NCI-H748 (cell line): ENCODE measurements around the gene BTBD2.

ENCODE experiments used
- DNase-seq: peaks from one replicate; lab custom pipeline; 2025; ENCODE audit not compliant: unreplicated experiment; lab: John Stamatoyannopoulos, UW

The BTBD2 gene

GRCh38 chr19:1944916-1945561, 70.5 kb downstream of the BTBD2 start:
- DNase-seq = no peak

DNA sequence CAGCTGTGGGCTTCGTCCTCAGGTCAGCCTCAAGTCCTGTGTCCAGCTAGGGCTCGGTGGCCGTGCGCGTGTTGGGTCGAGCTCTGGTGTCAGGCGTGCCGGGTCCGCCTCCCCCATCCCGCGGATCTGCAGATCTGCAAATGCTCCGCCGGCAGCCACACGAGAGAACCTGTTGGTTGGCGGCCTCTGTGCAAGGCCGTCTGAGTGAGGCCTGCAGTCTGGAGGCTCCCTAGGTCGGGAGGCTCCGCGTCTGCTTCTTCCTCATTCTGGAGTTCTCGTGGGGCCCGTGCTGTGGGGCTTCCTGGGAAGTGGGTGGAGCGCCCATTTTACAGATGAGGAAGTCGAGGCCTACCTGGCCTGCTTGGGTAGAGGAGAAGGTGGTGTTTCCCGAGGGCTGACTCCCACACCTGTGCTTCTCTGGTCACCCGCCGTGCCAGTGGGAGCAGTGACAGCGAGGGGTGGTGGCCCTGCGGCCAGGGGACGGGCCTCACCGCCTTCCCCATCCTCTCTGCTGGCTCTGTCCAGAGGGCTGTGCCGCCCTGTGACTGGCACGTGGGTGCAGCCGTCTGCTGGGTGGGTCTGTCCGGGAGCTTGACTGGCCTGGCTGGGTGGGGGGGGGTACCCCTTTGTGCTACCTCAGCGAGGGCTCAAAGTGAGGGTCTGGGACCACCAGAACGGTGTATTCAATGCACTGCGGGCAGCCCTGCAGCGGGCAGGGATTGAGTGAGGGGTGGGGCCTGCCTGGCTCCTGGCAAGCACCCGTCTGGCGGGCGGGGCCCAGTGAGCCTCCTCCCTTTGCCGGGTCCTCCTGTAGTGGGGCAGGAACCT, 71.2 kb downstream of the BTBD2 start:
- DNase-seq = no peak

DNA sequence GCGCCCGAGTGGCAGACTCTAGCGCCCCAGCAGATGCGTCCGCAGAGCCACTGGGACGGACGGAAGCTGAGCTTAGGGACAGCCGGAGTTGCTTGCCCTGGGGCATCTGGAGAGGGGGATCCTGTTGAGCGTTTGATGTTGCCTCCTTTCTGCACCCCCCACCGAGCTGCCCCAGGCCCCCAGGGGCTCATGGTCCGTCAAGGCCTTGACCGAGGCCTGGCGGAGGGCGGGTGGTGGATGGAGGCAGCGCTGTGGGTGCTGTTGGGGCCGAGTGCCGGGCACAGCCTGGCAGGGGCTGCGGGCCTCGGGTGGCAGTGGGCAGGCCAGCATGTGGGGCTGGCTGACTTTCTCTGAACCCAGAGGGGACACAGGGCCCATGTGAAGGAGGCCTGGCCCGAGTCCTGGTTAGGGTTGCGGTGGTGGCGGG, 71.8 kb downstream of the BTBD2 start:
- DNase-seq = no peak

DNA sequence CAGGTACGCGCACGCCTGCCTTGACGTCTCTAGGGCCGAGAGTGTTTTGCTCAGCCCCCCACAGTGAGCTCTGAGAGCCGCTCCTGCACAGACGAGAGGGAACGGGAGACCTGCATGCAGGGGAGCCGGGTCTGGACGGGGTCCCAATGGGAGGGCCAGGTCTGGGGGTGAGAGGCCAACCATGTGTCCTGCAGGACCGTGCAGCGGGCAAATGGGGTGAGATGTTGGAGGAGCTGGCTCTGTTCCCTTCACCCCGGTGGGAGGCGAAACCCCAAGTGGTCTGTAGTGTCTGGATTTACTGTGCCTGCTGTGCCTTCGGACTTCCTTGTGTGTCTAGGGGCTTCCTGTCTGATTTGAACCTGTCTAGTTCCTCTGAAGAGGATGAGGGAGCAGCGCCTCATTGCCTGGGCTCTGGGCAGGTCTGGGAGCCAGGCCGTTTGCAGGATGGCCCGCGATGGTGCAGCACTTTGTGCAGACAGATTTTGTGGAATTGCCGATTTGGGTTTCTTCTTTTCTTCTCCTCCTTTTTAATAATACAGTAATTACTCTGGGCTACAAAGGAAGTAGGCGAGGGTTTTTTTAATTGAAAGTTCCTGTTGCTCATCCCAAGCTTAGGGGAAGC, 72.5 kb downstream of the BTBD2 start:
- no peak for DNase-seq

GRCh38 chr19:1942078-1942933, 73.2 kb downstream of the BTBD2 start:
- DNase-seq = peak; percentile 68

DNA sequence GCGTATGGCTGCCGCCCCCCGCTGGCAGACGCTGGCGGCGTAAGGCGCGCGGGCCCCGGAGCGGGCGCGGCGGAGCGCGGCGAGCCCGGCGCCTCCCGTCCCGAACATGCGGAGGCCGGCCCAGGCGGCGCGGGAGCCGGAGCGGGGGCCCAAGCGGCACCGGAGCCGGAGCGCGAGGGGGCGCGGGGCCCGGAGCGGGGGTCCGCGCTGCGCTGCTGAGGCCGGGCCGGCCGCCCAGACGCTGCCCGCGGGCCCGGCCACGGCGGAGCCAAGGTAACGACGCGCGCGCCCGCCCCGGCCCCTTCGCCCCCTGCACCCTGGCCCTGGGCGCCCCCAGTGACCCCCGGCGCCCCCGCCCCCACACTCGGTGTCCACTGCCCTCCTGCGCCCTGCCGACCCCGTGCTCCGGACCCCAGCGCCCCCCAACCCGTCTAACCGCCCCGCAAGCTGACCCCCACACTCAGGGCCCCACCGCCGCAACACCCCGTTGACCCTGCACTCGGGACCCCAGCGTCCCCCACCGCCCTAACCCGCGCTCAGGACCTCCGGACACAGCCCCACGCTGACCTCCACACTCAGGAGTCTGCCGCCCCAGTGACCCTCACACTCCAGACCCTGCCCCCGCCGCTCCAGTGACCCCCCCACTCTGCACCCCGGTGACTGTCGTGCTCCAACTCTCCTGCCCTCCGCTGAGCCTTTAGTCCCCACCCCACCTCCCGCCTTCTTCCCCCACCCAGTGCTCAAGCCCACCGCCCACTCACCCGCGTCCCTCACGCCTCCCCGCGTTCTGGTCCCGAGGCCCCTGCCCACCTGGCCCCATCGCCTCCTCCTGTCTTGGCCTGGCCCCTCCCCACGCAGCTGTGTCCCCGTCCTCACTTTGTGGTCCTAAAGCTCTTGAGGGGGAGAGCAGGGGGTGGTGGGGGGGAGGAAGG, 74.1 kb downstream of the BTBD2 start, which contains the start of gene CSNK1G2:
TSS of gene CSNK1G2 (plus strand) at position 27 of the 932 bp plus-strand sequence. CDS start 28,601 bp downstream, outside the sequence.
- no peak for DNase-seq

DNA sequence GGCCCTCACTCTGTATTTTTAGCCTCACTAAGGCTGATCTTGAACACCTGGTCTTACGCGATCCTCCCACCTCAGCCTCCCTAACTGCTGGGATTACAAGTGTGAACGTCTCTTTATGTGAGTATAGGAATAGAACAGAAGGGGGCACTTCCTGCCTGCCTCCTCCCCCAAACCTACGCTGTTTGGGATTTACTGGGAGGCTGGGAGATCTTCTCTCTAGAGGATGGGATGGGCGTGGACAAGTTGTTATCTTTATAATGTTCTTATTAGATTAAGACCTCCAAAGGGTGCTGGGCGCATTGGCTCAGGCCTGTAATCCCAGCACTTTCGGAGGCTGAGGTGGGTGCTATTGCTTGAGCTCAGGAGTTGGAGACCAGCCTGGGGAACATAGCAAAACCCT, 77.4 kb downstream of the BTBD2 start:
- DNase-seq = no peak

DNA sequence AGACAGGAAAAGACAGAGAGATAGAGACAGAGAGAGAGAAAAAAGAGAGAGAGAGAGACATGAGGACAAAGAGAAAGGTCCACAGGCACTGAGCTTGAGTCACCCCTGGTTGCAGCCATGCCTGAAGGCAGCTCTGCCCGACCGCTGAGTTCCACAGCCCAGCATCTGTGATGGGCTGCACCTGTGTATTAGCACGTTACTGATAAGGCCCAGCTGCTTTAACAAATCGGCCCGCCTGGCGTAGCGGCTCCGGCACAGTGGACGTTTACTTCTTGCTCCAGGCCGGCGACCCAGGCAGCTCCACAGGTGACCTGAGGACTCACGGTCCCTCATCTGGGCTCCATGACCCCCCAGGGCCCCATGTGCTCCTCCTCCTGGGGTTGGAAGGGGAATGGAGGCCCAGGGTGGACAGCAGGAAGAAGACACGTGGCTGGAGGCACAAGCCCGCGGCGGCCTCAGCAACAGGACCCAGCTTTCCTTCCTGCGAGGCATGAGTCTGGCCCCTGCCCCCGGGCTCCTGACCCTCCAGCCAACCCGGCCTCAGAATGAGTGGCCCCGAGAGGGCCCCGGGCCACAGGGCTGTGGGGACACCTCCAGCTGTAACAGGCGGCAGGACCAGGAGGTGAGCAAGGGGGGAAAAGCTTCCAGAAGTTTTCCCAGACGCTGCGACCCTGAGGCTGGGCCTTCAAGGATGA, 78.5 kb downstream of the BTBD2 start:
- DNase-seq = no peak

DNA sequence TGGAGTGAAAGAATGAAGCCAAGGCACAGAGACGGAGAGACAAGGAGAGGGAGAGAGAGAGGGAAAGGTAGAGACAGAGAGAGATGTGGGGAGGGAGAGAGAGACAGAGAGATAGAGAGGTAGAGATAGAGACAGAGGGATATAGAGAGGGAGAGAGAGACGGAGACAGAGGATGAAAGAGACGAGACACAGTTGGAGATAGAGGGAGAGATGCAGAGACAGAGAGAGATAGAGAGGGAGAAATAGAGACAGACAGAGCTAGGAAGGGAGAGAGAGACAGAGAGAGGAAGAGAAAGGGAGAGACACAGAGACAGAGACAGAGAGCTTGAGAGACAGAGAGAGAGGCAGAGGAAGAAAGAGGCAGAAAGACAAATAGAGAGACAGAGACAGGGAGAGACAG, 79.1 kb downstream of the BTBD2 start:
- DNase-seq = no peak

- DNase-seq = peak; percentile 26
Observed at GRCh38 chr19:1935484-1936208, 79.9 kb downstream of the BTBD2 start.
